Measurements from ENCODE around the gene ACACA. TPM values are rescaled to one million over a fixed set of nuclear protein-coding genes. Genes with fewer than 3 reads are reported as not detected.

Gene ACACA
- total and polyA plus RNA-seq, 2 donors (not counting 1 experiment from before 2014, with no cell fraction given), result 4.8 to 26.2 TPM

- H3K9ac ChIP-seq (ENCODE audit: low read length), result no peak overlapping the region
- no peaks in the 10 kb centered on the region for H3K27me3 ChIP-seq (replicated peaks in 1 of 4; ENCODE audit: control extremely low read depth in 1 of 4, control insufficient read depth in 3 of 4, insufficient read depth in 4 of 4, low read length in 3 of 4)
- WGBS (ENCODE audit: insufficient coverage), result 83% methylated on average over 1 of the region's 3 CpGs
- no peak overlapping the region for H3K4me3 ChIP-seq (ENCODE audit: control extremely low read depth in 1 of 5, extremely low read depth in 1 of 5, insufficient read depth in 1 of 5, low read depth in 2 of 5, low read length in 4 of 5)
- no peaks in the 10 kb centered on the region for H3K4me1 ChIP-seq (ENCODE audit: control insufficient read depth in 2 of 2, insufficient read depth in 2 of 2, low read length in 2 of 2)
- no peak overlapping the region for H3K4me3 Mint-ChIP-seq
- no peaks in the 10 kb centered on the region for H4K20me1 ChIP-seq (ENCODE audit: control insufficient read depth, insufficient read depth, low read length, poor library complexity, severe bottlenecking)
- H3K4me2 ChIP-seq (replicated peaks; ENCODE audit: low read depth, low read length, poor library complexity, severe bottlenecking), result no peak overlapping the region
- H3K27me3 Mint-ChIP-seq, result no peaks in the 10 kb centered on the region
- TF ChIP-seq CTCF (IDR thresholded peaks at IDR 0.05) (no peak), EZH2 (IDR thresholded peaks at IDR 0.05; ENCODE audit: borderline replicate concordance, insufficient read depth, low read depth, low read length, poor library complexity, severe bottlenecking) (no peak)
- H3K4me1 Mint-ChIP-seq, result peaks cover 2% of the 10 kb centered on the region
- CTCF ChIA-PET, result no interaction called here
- no peaks in the 10 kb centered on the region for H3K79me2 ChIP-seq (ENCODE audit: control insufficient read depth, insufficient read depth, low read length)
- no peak overlapping the region for H3K27ac Mint-ChIP-seq
- intact Hi-C loops (cut with micrococcal nuclease), result no loop called here
- POLR2A ChIA-PET, result no interaction called here
- DNase-seq (no peak), ATAC-seq (ENCODE audit: low read depth) (no peak)
- H3K9me3 Mint-ChIP-seq (ENCODE audit: insufficient read depth), result no peaks in the 10 kb centered on the region
- H2AFZ ChIP-seq (ENCODE audit: insufficient read depth, low read depth, low read length, poor library complexity, severe bottlenecking), result no peak overlapping the region
- no peaks in the 10 kb centered on the region for H3K9me3 ChIP-seq (ENCODE audit: control extremely low read depth in 1 of 3, control insufficient read depth in 2 of 3, insufficient read depth in 1 of 3, low read length in 2 of 3)
- no peaks in the 10 kb centered on the region for H3K36me3 ChIP-seq (replicated peaks in 1 of 2; ENCODE audit: control extremely low read depth in 1 of 2, control insufficient read depth in 1 of 2, extremely low read depth in 1 of 2, insufficient read depth in 2 of 2, low read length in 1 of 2)
- no peak overlapping the region for H3K27ac ChIP-seq (ENCODE audit: low read length in 2 of 2)
These were observed 87.6 kb downstream of the ACACA start for GRCh38 chr17:37318931-37319594.

GRCh38 chr17:37317867-37318266 lies 88.8 kb downstream of the ACACA start:
- Histone ChIP-seq H4K20me1 (ENCODE audit: control insufficient read depth, insufficient read depth, low read length, poor library complexity, severe bottlenecking) (no peaks in the 10 kb centered on the region), H3K4me3 (ENCODE audit: control extremely low read depth in 1 of 5, extremely low read depth in 1 of 5, insufficient read depth in 1 of 5, low read depth in 2 of 5, low read length in 4 of 5) (no peak overlapping the region), H2AFZ (ENCODE audit: insufficient read depth, low read depth, low read length, poor library complexity, severe bottlenecking) (no peak overlapping the region), H3K9ac (ENCODE audit: low read length) (no peak overlapping the region), H3K79me2 (ENCODE audit: control insufficient read depth, insufficient read depth, low read length) (no peaks in the 10 kb centered on the region), H3K36me3 (replicated peaks in 1 of 2; ENCODE audit: control extremely low read depth in 1 of 2, control insufficient read depth in 1 of 2, extremely low read depth in 1 of 2, insufficient read depth in 2 of 2, low read length in 1 of 2) (no peaks in the 10 kb centered on the region), H3K9me3 (ENCODE audit: control extremely low read depth in 1 of 3, control insufficient read depth in 2 of 3, insufficient read depth in 1 of 3, low read length in 2 of 3) (no peaks in the 10 kb centered on the region), H3K4me1 (ENCODE audit: control insufficient read depth in 2 of 2, insufficient read depth in 2 of 2, low read length in 2 of 2) (no peaks in the 10 kb centered on the region), H3K27me3 (replicated peaks in 1 of 4; ENCODE audit: control extremely low read depth in 1 of 4, control insufficient read depth in 3 of 4, insufficient read depth in 4 of 4, low read length in 3 of 4) (no peaks in the 10 kb centered on the region), H3K4me2 (replicated peaks; ENCODE audit: low read depth, low read length, poor library complexity, severe bottlenecking) (no peak overlapping the region), H3K27ac (ENCODE audit: low read length in 2 of 2) (no peak overlapping the region)
- ATAC-seq (ENCODE audit: low read depth) (no peak), DNase-seq (no peak)
- H3K4me3 Mint-ChIP-seq, result no peak overlapping the region
- intact Hi-C loops (cut with micrococcal nuclease), result no loop called here
- H3K27me3 Mint-ChIP-seq, result no peaks in the 10 kb centered on the region
- no peaks in the 10 kb centered on the region for H3K9me3 Mint-ChIP-seq (ENCODE audit: insufficient read depth)
- POLR2A ChIA-PET, result no interaction called here
- H3K27ac Mint-ChIP-seq, result no peak overlapping the region
- TF ChIP-seq EZH2 (IDR thresholded peaks at IDR 0.05; ENCODE audit: borderline replicate concordance, insufficient read depth, low read depth, low read length, poor library complexity, severe bottlenecking), result no peak
- TF ChIP-seq CTCF (IDR thresholded peaks at IDR 0.05), result no peak
- CTCF ChIA-PET, result no interaction called here
- H3K4me1 Mint-ChIP-seq, result peaks cover 2% of the 10 kb centered on the region

All from B cell (primary cell).